ENCODE measurements around the gene JARID2. TPM values are rescaled to one million over a fixed set of nuclear protein-coding genes. Genes with fewer than 3 reads are reported as not detected.

The JARID2 gene
- total and polyA plus RNA-seq, 3 experiments from 2014 or later = 12.0 to 25.5 (median 25.0) TPM

DNA sequence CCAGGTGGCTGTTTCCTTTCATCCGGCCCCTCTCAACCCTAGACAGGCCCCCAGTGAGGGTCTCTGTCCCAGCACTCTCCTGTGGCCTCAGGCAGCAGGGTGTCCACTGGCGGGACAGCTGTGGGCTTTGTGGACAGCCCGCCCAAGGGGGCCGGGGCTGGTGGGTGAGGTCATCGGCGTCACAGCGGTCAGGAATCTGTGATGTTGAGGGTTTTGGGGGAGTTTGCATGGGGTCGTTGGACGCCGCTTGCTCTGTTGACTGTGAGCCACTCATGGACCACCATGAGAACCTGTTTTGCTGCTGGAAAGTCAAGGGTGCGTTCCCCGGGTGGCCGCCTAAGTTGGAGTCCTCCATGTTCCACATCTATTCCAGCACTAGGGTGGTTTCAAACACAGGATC lies 270.5 kb downstream of the JARID2 start:
- H3K27me3 Mint-ChIP-seq = peaks cover 0 to 6% of the 10 kb centered on the region in 2 donors
- H3K36me3 Mint-ChIP-seq = peaks cover 7 to 93% (median 40%) of the 10 kb centered on the region in 3 donors
- no peaks in the 10 kb centered on the region for H3K9me3 Mint-ChIP-seq
- H3K4me1 Mint-ChIP-seq = peaks cover 0 to 4% (median 0%) of the 10 kb centered on the region in 3 donors
- no peak overlapping the region for H3K4me3 Mint-ChIP-seq
- Histone ChIP-seq H3K27ac (ENCODE audit: low read depth, low read length) (no peak overlapping the region), H3K27me3 (ENCODE audit: insufficient read depth, low read length, poor library complexity, severe bottlenecking) (no peaks in the 10 kb centered on the region), H3K36me3 (ENCODE audit: insufficient read depth, low read length) (peaks cover 11% of the 10 kb centered on the region), H3K4me1 (ENCODE audit: insufficient read depth, low read length) (no peaks in the 10 kb centered on the region), H3K9me3 (ENCODE audit: low read length) (no peaks in the 10 kb centered on the region), H3K4me3 (ENCODE audit: low read length) (no peak overlapping the region)
- ChIA-PET POLR2A (no interaction called here), CTCF (no interaction called here)
- H3K27ac Mint-ChIP-seq = peak overlapping the region in 2 of 8 donors; percentile 21 to 73
- DNase-seq = no peak

DNA sequence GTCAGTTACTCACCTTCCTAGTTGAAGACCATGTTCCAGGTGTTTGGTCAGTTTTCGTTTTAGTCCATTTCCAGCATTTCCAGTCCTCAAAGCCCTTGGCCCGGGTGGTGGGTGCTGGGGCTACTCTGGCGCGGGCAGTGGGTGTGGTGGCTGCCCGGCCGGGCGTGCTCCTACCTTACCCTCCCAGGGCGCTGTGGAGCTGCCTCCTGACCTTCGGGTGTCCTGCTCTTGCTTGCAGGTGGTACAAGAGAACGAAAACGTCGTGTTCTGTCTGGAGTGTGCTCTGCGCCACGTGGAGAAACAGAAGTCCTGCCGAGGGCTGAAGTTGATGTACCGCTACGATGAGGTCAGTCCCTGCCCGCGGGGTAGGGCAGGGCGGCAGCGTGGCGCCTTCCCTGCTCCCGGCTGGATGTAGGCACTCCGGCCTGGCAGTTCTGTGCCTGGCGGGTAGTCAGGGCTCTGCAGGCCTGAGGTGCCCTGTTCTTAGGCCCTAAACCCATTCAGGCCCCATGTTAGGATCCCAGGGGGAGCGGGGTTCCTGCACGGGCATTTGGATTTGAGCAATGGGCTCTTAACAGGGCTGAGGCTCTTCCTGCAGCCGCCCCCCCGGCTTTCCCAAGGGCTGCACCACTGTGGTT lies 271.2 kb downstream of the JARID2 start:
- ChIA-PET POLR2A (interaction anchor here (0.6 kb wide), 1 partner anchor 155 kb away, joined by 10 read pairs; no protein-coding TSS in a partner anchor), CTCF (no interaction called here)
- no peaks in the 10 kb centered on the region for H3K9me3 Mint-ChIP-seq
- H3K4me3 Mint-ChIP-seq = no peak overlapping the region
- no peak overlapping the region for H3K27ac Mint-ChIP-seq
- H3K27me3 Mint-ChIP-seq = peaks cover 0 to 6% of the 10 kb centered on the region in 2 donors
- peaks cover 7 to 93% (median 40%) of the 10 kb centered on the region in 3 donors for H3K36me3 Mint-ChIP-seq
- no peak for DNase-seq
- Histone ChIP-seq H3K27me3 (ENCODE audit: insufficient read depth, low read length, poor library complexity, severe bottlenecking) (no peaks in the 10 kb centered on the region), H3K4me1 (ENCODE audit: insufficient read depth, low read length) (no peaks in the 10 kb centered on the region), H3K27ac (ENCODE audit: low read depth, low read length) (no peak overlapping the region), H3K4me3 (ENCODE audit: low read length) (no peak overlapping the region), H3K36me3 (ENCODE audit: insufficient read depth, low read length) (peaks cover 5% of the 10 kb centered on the region), H3K9me3 (ENCODE audit: low read length) (no peaks in the 10 kb centered on the region)
- H3K4me1 Mint-ChIP-seq = peaks cover 0 to 5% (median 4%) of the 10 kb centered on the region in 3 donors

DNA sequence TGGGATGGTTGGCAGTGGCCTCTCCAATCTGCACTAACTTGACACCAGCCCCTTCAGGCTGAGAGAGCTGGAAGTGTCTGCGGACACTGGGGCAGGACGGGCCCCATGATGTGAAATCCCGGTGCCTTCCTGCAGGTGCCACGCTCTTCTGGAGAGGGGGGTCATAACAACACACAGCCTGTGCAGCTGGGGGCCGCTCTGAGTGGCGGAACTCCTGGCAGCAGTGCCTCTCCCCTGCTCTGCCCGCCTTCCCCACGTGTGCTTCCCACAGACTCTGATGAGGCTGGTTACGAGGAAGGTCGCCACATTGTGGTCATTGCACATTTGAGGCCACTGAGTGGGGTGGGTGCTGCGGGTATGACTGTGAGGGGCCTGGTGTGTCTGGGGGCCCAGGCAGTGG lies 271.7 kb downstream of the JARID2 start:
- no peak overlapping the region for H3K4me3 Mint-ChIP-seq
- ChIA-PET POLR2A (interaction anchor here (0.6 kb wide), 1 partner anchor 156 kb away, joined by 10 read pairs; no protein-coding TSS in a partner anchor), CTCF (no interaction called here)
- no peaks in the 10 kb centered on the region for H3K9me3 ChIP-seq (ENCODE audit: low read length)
- no peak for DNase-seq
- peaks cover 0 to 6% of the 10 kb centered on the region in 2 donors for H3K27me3 Mint-ChIP-seq
- peaks cover 3% of the 10 kb centered on the region for H3K36me3 ChIP-seq (ENCODE audit: insufficient read depth, low read length)
- H3K4me1 ChIP-seq (ENCODE audit: insufficient read depth, low read length) = no peaks in the 10 kb centered on the region
- H3K36me3 Mint-ChIP-seq = peaks cover 7 to 93% (median 39%) of the 10 kb centered on the region in 3 donors
- no peak overlapping the region for H3K27ac ChIP-seq (ENCODE audit: low read depth, low read length)
- no peak overlapping the region for H3K4me3 ChIP-seq (ENCODE audit: low read length)
- H3K9me3 Mint-ChIP-seq = no peaks in the 10 kb centered on the region
- H3K27ac Mint-ChIP-seq = peak overlapping the region in 2 of 8 donors; percentile 27 to 67
- no peaks in the 10 kb centered on the region for H3K27me3 ChIP-seq (ENCODE audit: insufficient read depth, low read length, poor library complexity, severe bottlenecking)
- peaks cover 4 to 11% (median 10%) of the 10 kb centered on the region in 3 donors for H3K4me1 Mint-ChIP-seq

DNA sequence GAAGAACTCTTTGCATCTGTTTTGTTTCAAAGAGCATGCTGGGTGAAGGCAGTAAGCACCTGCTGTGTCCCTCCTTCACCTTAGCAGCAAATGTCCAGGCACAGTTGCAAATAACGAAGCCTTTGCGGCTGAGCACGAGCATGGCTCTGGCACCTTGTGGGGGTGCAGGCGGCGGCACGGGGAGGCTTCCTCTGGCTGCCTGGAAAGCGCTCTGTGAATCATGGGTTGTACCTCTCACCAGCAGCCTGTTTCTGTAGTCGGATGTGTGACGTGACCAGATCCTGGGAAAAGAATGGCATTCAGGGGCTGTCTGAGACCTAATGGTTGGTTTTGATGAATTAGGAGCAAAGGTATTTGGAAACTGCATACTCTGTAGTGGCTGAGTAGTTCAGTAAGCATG lies 272.2 kb downstream of the JARID2 start:
- Mint-ChIP-seq H3K4me1 (peaks cover 7 to 14% (median 13%) of the 10 kb centered on the region in 3 donors), H3K27me3 (peaks cover 0 to 6% of the 10 kb centered on the region in 2 donors), H3K36me3 (peaks cover 7 to 93% (median 39%) of the 10 kb centered on the region in 3 donors), H3K4me3 (no peak overlapping the region), H3K27ac (peak overlapping the region in 1 of 8 donors; percentile 67), H3K9me3 (no peaks in the 10 kb centered on the region)
- Histone ChIP-seq H3K4me1 (ENCODE audit: insufficient read depth, low read length) (no peaks in the 10 kb centered on the region), H3K9me3 (ENCODE audit: low read length) (no peaks in the 10 kb centered on the region), H3K36me3 (ENCODE audit: insufficient read depth, low read length) (peaks cover 3% of the 10 kb centered on the region), H3K4me3 (ENCODE audit: low read length) (no peak overlapping the region), H3K27ac (ENCODE audit: low read depth, low read length) (no peak overlapping the region), H3K27me3 (ENCODE audit: insufficient read depth, low read length, poor library complexity, severe bottlenecking) (no peaks in the 10 kb centered on the region)
- CTCF ChIA-PET = no interaction called here
- POLR2A ChIA-PET = interaction anchor here (0.6 kb wide), 1 partner anchor 156 kb away, joined by 10 read pairs; no protein-coding TSS in a partner anchor
- no peak for DNase-seq

DNA sequence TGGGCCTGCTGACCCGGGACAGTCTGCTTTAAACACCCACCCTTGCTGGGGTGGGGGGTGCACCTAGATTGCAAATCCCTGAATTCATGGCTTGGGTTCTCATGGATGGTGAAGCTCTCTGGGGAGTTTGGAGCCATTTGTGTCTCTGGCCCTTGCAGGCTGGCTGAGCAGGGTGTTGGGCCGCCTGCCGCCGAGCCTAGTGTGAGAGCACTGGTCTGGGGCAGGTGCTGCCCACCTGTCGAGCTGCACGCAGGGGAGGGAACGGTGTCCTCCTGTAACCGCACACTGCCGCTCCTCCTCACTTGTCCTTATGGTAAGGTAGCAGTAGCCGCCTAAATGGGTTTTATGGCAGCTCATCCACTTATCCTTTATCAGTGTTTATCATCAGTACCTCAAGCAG lies 273.0 kb downstream of the JARID2 start:
- H3K27me3 Mint-ChIP-seq = peaks cover 0 to 6% of the 10 kb centered on the region in 2 donors
- H3K36me3 Mint-ChIP-seq = peaks cover 9 to 93% (median 39%) of the 10 kb centered on the region in 3 donors
- no peaks in the 10 kb centered on the region for H3K27me3 ChIP-seq (ENCODE audit: insufficient read depth, low read length, poor library complexity, severe bottlenecking)
- H3K4me1 ChIP-seq (ENCODE audit: insufficient read depth, low read length) = no peaks in the 10 kb centered on the region
- no peak for DNase-seq
- peak overlapping the region in 2 of 8 donors; percentile 72 to 78 for H3K27ac Mint-ChIP-seq
- H3K4me1 Mint-ChIP-seq = peaks cover 7 to 14% (median 13%) of the 10 kb centered on the region in 3 donors
- no peak overlapping the region for H3K4me3 Mint-ChIP-seq
- H3K27ac ChIP-seq (ENCODE audit: low read depth, low read length) = no peak overlapping the region
- no peaks in the 10 kb centered on the region for H3K9me3 ChIP-seq (ENCODE audit: low read length)
- H3K4me3 ChIP-seq (ENCODE audit: low read length) = no peak overlapping the region
- ChIA-PET POLR2A (no interaction called here), CTCF (no interaction called here)
- H3K9me3 Mint-ChIP-seq = no peaks in the 10 kb centered on the region
- peaks cover 3% of the 10 kb centered on the region for H3K36me3 ChIP-seq (ENCODE audit: insufficient read depth, low read length)

DNA sequence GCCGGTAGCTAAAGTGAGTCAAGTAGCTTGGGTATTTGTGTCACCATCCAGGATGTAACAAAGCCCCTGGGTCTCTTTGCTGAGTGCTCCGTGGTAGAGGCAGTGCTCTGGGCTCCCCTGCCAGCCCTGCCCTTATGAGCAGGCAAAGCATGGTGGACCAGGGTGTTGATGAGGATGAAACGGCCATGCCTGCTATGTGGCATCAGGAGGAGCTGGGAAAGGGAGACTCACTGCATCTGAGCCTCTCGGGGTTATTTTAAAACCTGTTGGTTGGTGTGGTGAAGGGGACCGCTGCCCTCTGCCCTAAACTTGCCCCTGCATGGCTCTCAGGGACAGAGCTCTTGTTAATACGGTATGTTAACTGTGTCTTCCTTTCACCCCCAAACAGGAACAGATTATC lies 273.8 kb downstream of the JARID2 start:
- Histone ChIP-seq H3K4me3 (ENCODE audit: low read length) (no peak overlapping the region), H3K36me3 (ENCODE audit: insufficient read depth, low read length) (peaks cover 2% of the 10 kb centered on the region), H3K9me3 (ENCODE audit: low read length) (no peaks in the 10 kb centered on the region), H3K4me1 (ENCODE audit: insufficient read depth, low read length) (no peaks in the 10 kb centered on the region), H3K27me3 (ENCODE audit: insufficient read depth, low read length, poor library complexity, severe bottlenecking) (no peaks in the 10 kb centered on the region), H3K27ac (ENCODE audit: low read depth, low read length) (no peak overlapping the region)
- ChIA-PET CTCF (no interaction called here), POLR2A (no interaction called here)
- Mint-ChIP-seq H3K9me3 (no peaks in the 10 kb centered on the region), H3K4me3 (no peak overlapping the region), H3K36me3 (peaks cover 14 to 93% (median 39%) of the 10 kb centered on the region in 3 donors), H3K27me3 (peaks cover 0 to 2% of the 10 kb centered on the region in 2 donors), H3K27ac (peak overlapping the region in 4 of 8 donors; percentile 1 to 61 (median 39)), H3K4me1 (peaks cover 7 to 14% (median 13%) of the 10 kb centered on the region in 3 donors)
- DNase-seq = no peak

DNA sequence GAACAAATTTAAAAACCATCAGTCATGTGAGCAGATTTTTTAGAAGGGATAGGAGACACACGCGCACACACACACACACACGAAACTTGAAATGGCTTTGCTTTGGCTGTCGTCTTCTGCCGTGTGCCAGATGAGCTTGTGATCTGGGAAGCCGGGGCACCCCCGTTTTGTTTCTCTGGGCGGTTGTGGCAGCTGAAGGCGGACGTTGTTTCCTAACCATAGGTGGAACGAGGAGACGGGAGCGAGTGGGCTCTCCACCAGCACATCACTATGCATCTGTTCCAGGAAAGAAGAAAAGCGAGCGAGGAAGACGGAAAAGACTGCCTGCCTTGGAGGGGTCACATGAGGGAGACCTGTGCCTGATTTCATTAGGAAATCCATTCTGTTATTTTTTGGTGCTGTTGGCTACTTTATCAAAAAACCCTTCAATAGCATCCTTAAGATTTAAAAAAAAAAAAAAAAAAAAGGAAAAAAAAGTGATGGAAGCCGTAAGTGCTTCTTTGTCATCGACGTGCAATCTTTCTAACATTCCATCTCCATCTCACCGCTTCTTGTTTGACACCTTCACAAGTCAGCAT lies 274.8 kb downstream of the JARID2 start:
- Mint-ChIP-seq H3K36me3 (peaks cover 14 to 94% (median 40%) of the 10 kb centered on the region in 3 donors), H3K27me3 (peaks cover 0 to 2% of the 10 kb centered on the region in 2 donors), H3K9me3 (peaks cover 0 to under 1% (median 0%) of the 10 kb centered on the region in 5 donors), H3K27ac (peak overlapping the region in 1 of 8 donors; percentile 36), H3K4me1 (peaks cover 7 to 13% (median 10%) of the 10 kb centered on the region in 3 donors), H3K4me3 (no peak overlapping the region)
- H3K4me3 ChIP-seq (ENCODE audit: low read length) = no peak overlapping the region
- CTCF ChIA-PET = no interaction called here
- H3K36me3 ChIP-seq (ENCODE audit: insufficient read depth, low read length) = no peaks in the 10 kb centered on the region
- no peaks in the 10 kb centered on the region for H3K9me3 ChIP-seq (ENCODE audit: low read length)
- no peaks in the 10 kb centered on the region for H3K4me1 ChIP-seq (ENCODE audit: insufficient read depth, low read length)
- no peaks in the 10 kb centered on the region for H3K27me3 ChIP-seq (ENCODE audit: insufficient read depth, low read length, poor library complexity, severe bottlenecking)
- no peak overlapping the region for H3K27ac ChIP-seq (ENCODE audit: low read depth, low read length)
- no peak for DNase-seq
- POLR2A ChIA-PET = no interaction called here

DNA sequence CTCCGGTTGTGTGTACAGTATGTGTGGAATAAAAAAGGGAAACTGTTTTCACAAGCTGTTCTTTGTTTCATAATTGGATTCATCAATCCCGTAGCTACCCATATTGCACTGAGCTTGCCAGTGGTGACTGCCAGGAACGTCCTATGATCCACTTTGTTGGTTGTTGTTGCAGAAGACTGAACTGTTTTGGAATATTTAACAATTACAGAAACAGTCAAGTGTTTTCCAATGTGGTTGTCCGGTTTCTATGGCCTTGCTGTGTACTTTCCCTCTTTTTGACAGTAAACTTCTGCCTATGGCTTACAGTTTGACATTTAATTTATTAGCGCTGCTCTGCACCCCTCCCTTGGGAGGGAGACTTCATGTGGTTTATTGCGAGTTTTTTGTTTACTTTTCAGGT lies 275.7 kb downstream of the JARID2 start:
- no peak overlapping the region for H3K27ac ChIP-seq (ENCODE audit: low read depth, low read length)
- CTCF ChIA-PET = no interaction called here

More for the DNA sequence above, 275.7 kb downstream of the JARID2 start:
- Histone ChIP-seq H3K4me1 (ENCODE audit: insufficient read depth, low read length) (no peaks in the 10 kb centered on the region), H3K9me3 (ENCODE audit: low read length) (no peaks in the 10 kb centered on the region), H3K27me3 (ENCODE audit: insufficient read depth, low read length, poor library complexity, severe bottlenecking) (no peaks in the 10 kb centered on the region), H3K36me3 (ENCODE audit: insufficient read depth, low read length) (no peaks in the 10 kb centered on the region), H3K4me3 (ENCODE audit: low read length) (no peak overlapping the region)
- Mint-ChIP-seq H3K4me3 (no peak overlapping the region), H3K27me3 (peaks cover 0 to 2% of the 10 kb centered on the region in 2 donors), H3K4me1 (peaks cover 7 to 13% (median 10%) of the 10 kb centered on the region in 3 donors), H3K9me3 (peaks cover 0 to 4% (median 0%) of the 10 kb centered on the region in 5 donors), H3K27ac (peak overlapping the region in 5 of 8 donors; percentile 6 to 83 (median 41)), H3K36me3 (peaks cover 14 to 95% (median 43%) of the 10 kb centered on the region in 3 donors)
- POLR2A ChIA-PET = no interaction called here
- no peak for DNase-seq
